ENCODE measurements around the gene SNTA1. TPM values are rescaled to one million over a fixed set of nuclear protein-coding genes. Genes with fewer than 3 reads are reported as not detected.

SNTA1 gene
- total RNA-seq, 5 donors from 2014 or later (not counting 1 experiment from before 2014, with no cell fraction given): 4.4 to 7.8 (median 5.5) TPM

- Mint-ChIP-seq H3K36me3 (peaks cover 3% of the 10 kb centered on the region), H3K27ac (peak overlapping the region; percentile 70 to 92), H3K4me3 (peak overlapping the region; percentile 92 to 98 (median 93)), H3K4me1 (peaks cover 53 to 63% (median 57%) of the 10 kb centered on the region in 3 donors), H3K9me3 (no peaks in the 10 kb centered on the region), H3K27me3 (no peaks in the 10 kb centered on the region)
- CTCF ChIA-PET: interaction anchor here in 1 of 2 donors (0.7 to 1.7 kb wide), 5 partner anchors 10 to 266 kb away, joined by 3 to 10 read pairs (median 4); partner anchors contain the start of gene SNTA1
- POLR2A ChIA-PET: interaction anchor here in 1 of 2 donors (0.6 kb wide), 2 partner anchors 41 to 591 kb away, joined by 3 to 5 read pairs; no protein-coding TSS in a partner anchor
- ATAC-seq (replicated peaks in 1 of 4) (peak in 1 of 4 experiments; percentile 11), DNase-seq (peak in 1 of 35 experiments; percentile 16)
- Histone ChIP-seq H3K9me3 (no peaks in the 10 kb centered on the region), H3K27ac (ENCODE audit: low read length) (no peak overlapping the region), H3K27me3 (replicated peaks in 1 of 2; ENCODE audit: control insufficient read depth in 2 of 2, extremely low read depth in 1 of 2, insufficient read depth in 2 of 2, low read length in 1 of 2) (no peaks in the 10 kb centered on the region), H3K4me3 (ENCODE audit: control insufficient read depth in 1 of 2, extremely low read depth in 1 of 2, low read length in 1 of 2) (peak overlapping the region; percentile 97 to 99), H3K4me1 (ENCODE audit: control insufficient read depth in 1 of 2, extremely low read depth in 1 of 2, insufficient read depth in 2 of 2, low read length in 2 of 2) (peaks cover 8 to 36% of the 10 kb centered on the region in 2 experiments), H3K36me3 (ENCODE audit: control insufficient read depth in 2 of 2, extremely low read depth in 1 of 2, insufficient read depth in 1 of 2, low read length in 1 of 2) (peaks cover 1 to 2% of the 10 kb centered on the region in 2 donors)
- 34% methylated on average over 4 of the region's 8 CpGs for WGBS (ENCODE audit: insufficient coverage)
These were observed 41.6 kb downstream of the SNTA1 start for GRCh38 chr20:33401921-33402369.

DNA sequence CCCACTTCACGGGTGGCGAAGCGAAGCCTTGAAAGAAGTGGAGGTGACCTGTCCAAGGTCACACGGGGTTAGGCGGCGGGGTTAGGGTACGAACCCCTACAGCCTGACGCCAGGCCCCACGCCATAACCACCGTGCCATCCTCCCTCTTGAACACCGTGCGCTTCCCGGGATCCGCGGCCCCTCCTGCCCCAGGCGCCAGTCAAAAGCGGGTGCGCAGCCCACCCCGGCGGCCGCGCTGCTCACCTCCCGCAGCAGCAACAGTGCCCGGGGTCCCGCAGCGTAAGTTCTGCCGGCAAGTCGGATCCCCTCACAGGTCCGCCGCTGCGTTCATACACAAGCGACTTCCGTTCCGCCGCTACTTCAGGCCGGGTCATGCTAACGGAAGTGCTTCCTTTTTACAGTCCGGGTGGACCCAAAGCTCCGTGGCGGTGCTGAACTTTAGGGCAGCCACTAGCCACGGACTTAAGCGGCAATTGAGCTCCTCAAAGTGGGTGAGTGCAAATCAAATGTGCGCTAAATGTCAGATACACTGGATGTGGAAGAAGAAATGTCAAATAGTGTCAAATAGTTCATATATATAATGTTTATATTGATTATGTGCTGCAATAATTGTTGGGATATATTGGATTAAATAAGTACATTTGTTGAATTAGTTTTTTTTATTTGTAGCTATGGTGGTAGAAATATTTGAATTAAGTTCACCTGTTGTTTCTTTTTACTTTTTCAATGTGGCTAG is 42.2 kb downstream of the SNTA1 start, which contains the start of gene CDK5RAP1:
CDK5RAP1 (minus strand) TSS at position 336 of the 737 bp plus-strand sequence. CDS start 4,455 bp downstream, outside the sequence.
- ATAC-seq (replicated peaks in 1 of 4): peak; percentile 93 to 98 (median 96)
- ChIA-PET CTCF (interaction anchor here in 1 of 2 donors (0.6 to 1.7 kb wide), 6 partner anchors 9 to 267 kb away, joined by 3 to 10 read pairs (median 4); partner anchors contain the start of gene SNTA1), POLR2A (interaction anchor here in 1 of 2 donors (0.6 kb wide), 2 partner anchors 42 to 592 kb away, joined by 3 to 5 read pairs; no protein-coding TSS in a partner anchor)
- H3K27me3 ChIP-seq (replicated peaks in 1 of 2; ENCODE audit: control insufficient read depth in 2 of 2, extremely low read depth in 1 of 2, insufficient read depth in 2 of 2, low read length in 1 of 2): no peaks in the 10 kb centered on the region
- H3K27ac Mint-ChIP-seq: peak within 1 kb of the TSS; percentile 92 to 94
- H3K9me3 ChIP-seq: no peaks in the 10 kb centered on the region
- H3K4me3 Mint-ChIP-seq: peak within 1 kb of the TSS; percentile 92 to 98 (median 93)
- under 1% methylated on average over 34 of the region's 43 CpGs for WGBS (ENCODE audit: insufficient coverage)
- no peaks in the 10 kb centered on the region for H3K9me3 Mint-ChIP-seq
- peak within 1 kb of the TSS; percentile 51 for H3K27ac ChIP-seq (ENCODE audit: low read length)
- H3K4me1 ChIP-seq (ENCODE audit: control insufficient read depth in 1 of 2, extremely low read depth in 1 of 2, insufficient read depth in 2 of 2, low read length in 2 of 2): peaks cover 8 to 39% of the 10 kb centered on the region in 2 experiments
- peaks cover 2% of the 10 kb centered on the region for H3K36me3 Mint-ChIP-seq
- peaks cover 59 to 69% (median 62%) of the 10 kb centered on the region in 3 donors for H3K4me1 Mint-ChIP-seq
- peaks cover 0 to 6% of the 10 kb centered on the region in 2 donors for H3K36me3 ChIP-seq (ENCODE audit: control insufficient read depth in 2 of 2, extremely low read depth in 1 of 2, insufficient read depth in 1 of 2, low read length in 1 of 2)
- H3K4me3 ChIP-seq (ENCODE audit: control insufficient read depth in 1 of 2, extremely low read depth in 1 of 2, low read length in 1 of 2): peak within 1 kb of the TSS; percentile 97 to 99
- no peaks in the 10 kb centered on the region for H3K27me3 Mint-ChIP-seq
- peak; percentile 70 to 91 (median 81) for DNase-seq

DNA sequence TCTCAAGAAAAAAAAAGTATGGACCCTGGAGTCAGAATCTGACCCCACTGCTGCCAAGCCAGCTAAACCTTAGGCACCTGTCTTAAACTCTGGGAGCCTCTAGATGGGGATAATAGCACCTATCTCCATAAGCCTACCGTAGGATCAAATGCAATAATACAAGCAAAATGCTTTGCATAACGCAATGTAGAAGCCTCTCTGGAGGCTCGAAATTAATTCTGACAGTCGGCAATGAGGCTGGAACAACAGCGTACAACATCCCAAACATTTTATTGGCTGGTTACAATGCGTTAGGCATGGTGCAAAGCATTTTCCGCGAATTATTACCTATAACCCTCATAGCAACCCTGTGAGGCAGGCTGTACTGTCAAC is 42.8 kb downstream of the SNTA1 start:
- ChIA-PET CTCF (interaction anchor here in 1 of 2 donors (0.6 to 1.7 kb wide), 4 partner anchors 28 to 267 kb away, joined by 3 to 10 read pairs (median 4); no protein-coding TSS in a partner anchor), POLR2A (no interaction called here)
- Mint-ChIP-seq H3K4me3 (peak overlapping the region; percentile 92 to 98 (median 93)), H3K36me3 (peaks cover 8% of the 10 kb centered on the region), H3K9me3 (no peaks in the 10 kb centered on the region), H3K27me3 (no peaks in the 10 kb centered on the region), H3K4me1 (peaks cover 62 to 71% (median 66%) of the 10 kb centered on the region in 3 donors), H3K27ac (peak overlapping the region in 1 of 2 donors; percentile 92)
- peak overlapping the region; percentile 97 to 99 for H3K4me3 ChIP-seq (ENCODE audit: control insufficient read depth in 1 of 2, extremely low read depth in 1 of 2, low read length in 1 of 2)
- DNase-seq (peak in 2 of 35 experiments; percentile 14 to 30), ATAC-seq (replicated peaks in 1 of 4) (peak in 3 of 4 experiments; percentile 24 to 54 (median 43))
- H3K4me1 ChIP-seq (ENCODE audit: control insufficient read depth in 1 of 2, extremely low read depth in 1 of 2, insufficient read depth in 2 of 2, low read length in 2 of 2): peaks cover 8 to 39% of the 10 kb centered on the region in 2 experiments
- WGBS (ENCODE audit: insufficient coverage): 0% methylated on average over 6 of the region's 8 CpGs
- peaks cover 0 to 6% of the 10 kb centered on the region in 2 donors for H3K36me3 ChIP-seq (ENCODE audit: control insufficient read depth in 2 of 2, extremely low read depth in 1 of 2, insufficient read depth in 1 of 2, low read length in 1 of 2)
- peak overlapping the region; percentile 51 for H3K27ac ChIP-seq (ENCODE audit: low read length)
- no peaks in the 10 kb centered on the region for H3K9me3 ChIP-seq
- H3K27me3 ChIP-seq (replicated peaks in 1 of 2; ENCODE audit: control insufficient read depth in 2 of 2, extremely low read depth in 1 of 2, insufficient read depth in 2 of 2, low read length in 1 of 2): no peaks in the 10 kb centered on the region

- H3K4me3 Mint-ChIP-seq: peak overlapping the region; percentile 92 to 98 (median 93)
- peaks cover 0 to 9% of the 10 kb centered on the region in 2 donors for H3K36me3 ChIP-seq (ENCODE audit: control insufficient read depth in 2 of 2, extremely low read depth in 1 of 2, insufficient read depth in 1 of 2, low read length in 1 of 2)
- ATAC-seq (replicated peaks in 1 of 4): no peak
- peaks cover 62 to 78% (median 66%) of the 10 kb centered on the region in 3 donors for H3K4me1 Mint-ChIP-seq
- H3K27me3 Mint-ChIP-seq: no peaks in the 10 kb centered on the region
- no peak for DNase-seq
- 84% methylated on average over 5 of the region's 6 CpGs for whole genome bisulfite sequencing (ENCODE audit: insufficient coverage)
- H3K4me1 ChIP-seq (ENCODE audit: control insufficient read depth in 1 of 2, extremely low read depth in 1 of 2, insufficient read depth in 2 of 2, low read length in 2 of 2): peaks cover 8 to 39% of the 10 kb centered on the region in 2 experiments
- POLR2A ChIA-PET: interaction anchor here in 1 of 2 donors (0.6 kb wide), 2 partner anchors 34 to 44 kb away, joined by 5 read pairs; no protein-coding TSS in a partner anchor
- no peaks in the 10 kb centered on the region for H3K9me3 ChIP-seq
- H3K4me3 ChIP-seq (ENCODE audit: control insufficient read depth in 1 of 2, extremely low read depth in 1 of 2, low read length in 1 of 2): peak overlapping the region in 1 of 2 donors; percentile 97
- H3K36me3 Mint-ChIP-seq: peaks cover 9% of the 10 kb centered on the region
- no peaks in the 10 kb centered on the region for H3K9me3 Mint-ChIP-seq
- H3K27me3 ChIP-seq (replicated peaks in 1 of 2; ENCODE audit: control insufficient read depth in 2 of 2, extremely low read depth in 1 of 2, insufficient read depth in 2 of 2, low read length in 1 of 2): no peaks in the 10 kb centered on the region
- CTCF ChIA-PET: no interaction called here
- no peak overlapping the region for H3K27ac ChIP-seq (ENCODE audit: low read length)
- peak overlapping the region in 1 of 2 donors; percentile 22 for H3K27ac Mint-ChIP-seq
These were observed 43.6 kb downstream of the SNTA1 start for GRCh38 chr20:33399924-33400323.

DNA sequence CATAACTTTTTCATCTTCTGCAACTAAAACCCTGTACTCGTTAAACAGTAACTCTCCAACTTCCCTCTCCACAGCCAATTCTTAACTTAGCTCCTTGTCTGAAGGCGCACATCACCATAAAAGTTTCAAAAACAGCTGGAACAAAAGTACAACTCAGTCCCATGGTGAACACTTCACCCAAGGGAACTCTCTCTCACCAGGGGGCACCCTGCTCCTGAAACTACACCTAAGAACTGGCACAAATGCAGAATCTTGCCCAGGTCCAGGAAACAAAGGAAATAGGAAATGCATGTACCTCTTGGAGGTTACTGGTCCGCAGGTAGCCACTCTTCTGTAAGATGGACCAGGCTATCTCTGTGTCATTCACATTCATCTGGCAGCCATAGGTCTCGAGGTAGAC is 48.8 kb downstream of the SNTA1 start:
- Histone ChIP-seq H3K36me3 (ENCODE audit: control insufficient read depth in 2 of 2, extremely low read depth in 1 of 2, insufficient read depth in 1 of 2, low read length in 1 of 2) (peaks cover 0 to 50% of the 10 kb centered on the region in 2 donors), H3K9me3 (no peaks in the 10 kb centered on the region)
- no peak overlapping the region for H3K4me3 Mint-ChIP-seq

GRCh38 chr20:33393609-33394008 is 50.0 kb downstream of the SNTA1 start:
- Mint-ChIP-seq H3K36me3 (peaks cover 46% of the 10 kb centered on the region), H3K9me3 (no peaks in the 10 kb centered on the region), H3K27ac (no peak overlapping the region), H3K4me1 (peaks cover 24 to 31% (median 26%) of the 10 kb centered on the region in 3 donors), H3K4me3 (no peak overlapping the region), H3K27me3 (no peaks in the 10 kb centered on the region)
- WGBS (ENCODE audit: insufficient coverage): 100% methylated on average over 1 of the region's 4 CpGs
- Histone ChIP-seq H3K36me3 (ENCODE audit: control insufficient read depth in 2 of 2, extremely low read depth in 1 of 2, insufficient read depth in 1 of 2, low read length in 1 of 2) (peaks cover 0 to 54% of the 10 kb centered on the region in 2 donors), H3K4me3 (ENCODE audit: control insufficient read depth in 1 of 2, extremely low read depth in 1 of 2, low read length in 1 of 2) (no peak overlapping the region), H3K4me1 (ENCODE audit: control insufficient read depth in 1 of 2, extremely low read depth in 1 of 2, insufficient read depth in 2 of 2, low read length in 2 of 2) (peaks cover 0 to 8% of the 10 kb centered on the region in 2 experiments), H3K27me3 (replicated peaks in 1 of 2; ENCODE audit: control insufficient read depth in 2 of 2, extremely low read depth in 1 of 2, insufficient read depth in 2 of 2, low read length in 1 of 2) (no peaks in the 10 kb centered on the region), H3K9me3 (no peaks in the 10 kb centered on the region), H3K27ac (ENCODE audit: low read length) (no peak overlapping the region)
- CTCF ChIA-PET: no interaction called here
- ATAC-seq (replicated peaks in 1 of 4): no peak
- POLR2A ChIA-PET: interaction anchor here (0.6 to 0.7 kb wide), 2 partner anchors 121 to 1518 kb away, joined by 3 to 11 read pairs; no protein-coding TSS in a partner anchor
- no peak for DNase-seq

More for the DNA sequence above, 48.8 kb downstream of the SNTA1 start:
- no peak overlapping the region for H3K27ac Mint-ChIP-seq
- no peaks in the 10 kb centered on the region for H3K9me3 Mint-ChIP-seq
- CTCF ChIA-PET: no interaction called here
- POLR2A ChIA-PET: no interaction called here
- peaks cover 0 to 14% of the 10 kb centered on the region in 2 experiments for H3K4me1 ChIP-seq (ENCODE audit: control insufficient read depth in 1 of 2, extremely low read depth in 1 of 2, insufficient read depth in 2 of 2, low read length in 2 of 2)
- no peaks in the 10 kb centered on the region for H3K27me3 Mint-ChIP-seq
- DNase-seq: peak in 1 of 35 experiments; percentile 19
- 93% methylated on average over 3 of the region's 4 CpGs for WGBS (ENCODE audit: insufficient coverage)
- peaks cover 44% of the 10 kb centered on the region for H3K36me3 Mint-ChIP-seq
- no peak overlapping the region for H3K27ac ChIP-seq (ENCODE audit: low read length)
- ATAC-seq (replicated peaks in 1 of 4): no peak
- no peaks in the 10 kb centered on the region for H3K27me3 ChIP-seq (replicated peaks in 1 of 2; ENCODE audit: control insufficient read depth in 2 of 2, extremely low read depth in 1 of 2, insufficient read depth in 2 of 2, low read length in 1 of 2)
- peaks cover 34 to 42% (median 35%) of the 10 kb centered on the region in 3 donors for H3K4me1 Mint-ChIP-seq
- H3K4me3 ChIP-seq (ENCODE audit: control insufficient read depth in 1 of 2, extremely low read depth in 1 of 2, low read length in 1 of 2): no peak overlapping the region
